Measurements from ENCODE around the gene RPS27.
"Not testable (repeated sequence)": the region's sequence is repeated elsewhere in the genome, so short reads cannot be mapped to it uniquely, and the experiment has no call there.

RPS27 gene

GRCh38 chr1:154019940-154020339 lies 29.4 kb downstream of the RPS27 start:
- TF ChIP-seq CTCF (IDR thresholded peaks at IDR 0.05; ENCODE audit: extremely low read depth, missing control alignments): no peak
- DNase-seq (ENCODE audit: low spot score): no peak

GRCh38 chr1:154033697-154034096 lies 43.1 kb downstream of the RPS27 start:
- not testable (repeated sequence) for DNase-seq (ENCODE audit: low spot score)
